ENCODE measurements around the gene TTR.

- TF ChIP-seq CTCF (IDR thresholded peaks at IDR 0.05), result no peak
- no peak for TF ChIP-seq POLR2A (IDR thresholded peaks at IDR 0.05)
Measured at GRCh38 chr18:31643003-31643402, 51.3 kb downstream of the TTR start.

All from adrenal gland (tissue), 5 donors.